ENCODE results near the gene HOXC12.
A peak's percentile ranks its signal among the peaks of the same experiment; 100 is the strongest.

Gene HOXC12

DNA sequence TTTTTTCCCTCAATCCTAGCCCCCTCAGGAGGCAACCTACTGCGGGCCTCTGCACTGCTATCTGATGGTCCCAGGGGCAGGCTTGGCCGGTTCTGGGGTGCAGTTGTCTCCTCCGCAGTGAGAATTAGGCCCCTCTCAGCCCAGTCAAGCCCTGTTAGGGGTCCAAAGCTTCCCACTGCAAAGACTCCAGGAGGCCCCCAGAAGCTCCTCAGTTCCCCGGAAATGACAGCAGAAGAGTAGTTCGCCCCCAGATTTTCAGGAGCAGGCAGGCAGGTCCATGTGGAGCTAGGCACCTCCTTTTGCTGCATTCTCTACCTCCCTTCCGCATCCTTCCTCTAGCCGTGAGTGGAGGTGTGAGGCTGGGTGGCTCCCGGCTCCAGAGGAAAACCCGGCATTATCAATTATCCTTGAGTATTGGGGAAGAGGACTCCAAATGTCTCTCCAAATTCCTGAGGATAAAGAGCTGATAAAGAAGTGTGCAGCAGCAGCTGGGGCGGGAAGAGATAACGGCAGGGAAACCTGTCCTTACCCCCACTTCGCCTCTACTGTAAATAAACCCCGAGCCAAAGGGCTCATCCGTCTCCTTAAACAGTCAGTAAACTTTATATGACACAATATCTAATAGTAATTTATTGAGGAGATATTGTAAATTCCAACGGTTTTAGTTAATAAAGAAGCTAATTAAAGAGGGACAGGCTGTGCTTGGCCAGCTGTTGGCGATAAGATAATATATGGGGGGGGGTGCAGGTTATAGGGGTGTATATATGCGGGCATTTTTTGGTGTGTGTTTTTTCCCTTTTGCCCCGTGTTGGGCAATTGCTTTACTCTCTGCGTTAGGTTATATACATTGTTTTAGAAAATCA, 641 bp upstream of the HOXC12 start:
- DNase-seq = no peak
- in situ Hi-C loops (cut with MboI; ENCODE audit: low pct_unique_long_range_greater_than_20kb, low sequenced_read_pairs) = no loop called here

- in situ Hi-C loops (cut with MboI; ENCODE audit: low pct_unique_long_range_greater_than_20kb, low sequenced_read_pairs) = no loop called here
- DNase-seq = no peak
These were observed 503 bp downstream of the HOXC12 start for GRCh38 chr12:53955036-53955775.

DNA sequence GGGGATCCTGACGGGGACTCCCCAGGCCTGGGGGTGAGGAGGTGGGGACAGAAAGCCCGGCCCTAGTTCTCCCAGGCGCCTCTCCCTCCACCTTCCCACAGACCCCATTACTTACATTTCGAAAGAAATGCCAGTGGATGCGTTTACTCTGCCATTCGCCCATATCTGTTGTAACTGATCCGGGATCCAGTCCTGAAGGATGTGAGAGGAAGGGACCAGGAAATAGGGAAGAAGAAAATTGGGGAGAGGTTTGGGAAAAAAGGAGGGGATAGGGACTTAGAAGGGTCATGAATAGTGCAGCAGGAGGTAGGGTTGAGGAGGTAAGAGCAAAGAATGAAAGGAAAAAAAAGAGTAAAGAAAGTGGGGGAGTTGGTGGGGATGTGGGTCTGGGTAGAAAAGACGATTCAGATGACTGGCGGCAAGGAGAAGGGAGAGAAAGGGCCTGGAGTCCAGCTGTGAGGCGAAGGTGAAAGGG, 1.1 kb downstream of the HOXC12 start:
- in situ Hi-C loops (cut with MboI; ENCODE audit: low pct_unique_long_range_greater_than_20kb, low sequenced_read_pairs) = no loop called here
- DNase-seq = no peak

DNA sequence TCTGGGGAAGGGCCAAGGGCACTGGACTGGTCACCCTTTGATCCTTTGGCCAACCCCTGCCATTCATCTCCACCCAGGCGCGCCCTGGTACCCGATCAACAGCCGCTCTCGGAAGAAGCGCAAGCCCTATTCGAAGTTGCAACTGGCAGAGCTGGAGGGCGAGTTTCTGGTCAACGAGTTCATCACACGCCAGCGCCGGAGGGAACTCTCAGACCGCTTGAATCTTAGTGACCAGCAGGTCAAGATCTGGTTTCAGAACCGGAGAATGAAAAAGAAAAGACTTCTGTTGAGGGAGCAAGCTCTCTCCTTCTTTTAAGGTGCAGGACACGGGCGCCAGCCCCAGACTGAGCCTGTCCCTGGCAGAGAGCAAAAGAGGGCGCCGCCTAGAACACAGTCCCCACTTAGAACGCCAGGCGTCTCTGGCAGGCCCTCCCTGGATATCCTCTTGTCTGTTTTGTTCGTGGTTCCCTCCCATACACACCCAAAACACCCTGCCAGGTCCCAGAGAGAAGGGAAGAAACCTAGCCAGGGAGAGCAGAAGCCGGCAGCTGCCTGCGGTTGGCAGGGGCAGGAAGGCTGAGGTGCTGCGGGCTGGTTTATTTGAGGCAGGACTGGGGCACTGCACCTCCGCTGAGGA, 1.7 kb downstream of the HOXC12 start:
- DNase-seq = peak; percentile 84
- in situ Hi-C loops (cut with MboI; ENCODE audit: low pct_unique_long_range_greater_than_20kb, low sequenced_read_pairs) = no loop called here

- DNase-seq = no peak
- in situ Hi-C loops (cut with MboI; ENCODE audit: low pct_unique_long_range_greater_than_20kb, low sequenced_read_pairs) = no loop called here
These were observed 2.3 kb downstream of the HOXC12 start for GRCh38 chr12:53956914-53957536.

- in situ Hi-C loops (cut with MboI; ENCODE audit: low pct_unique_long_range_greater_than_20kb, low sequenced_read_pairs) = no loop called here
- DNase-seq = no peak
These were observed 3.4 kb downstream of the HOXC12 start for GRCh38 chr12:53958128-53958527.

GRCh38 chr12:53959314-53959713, 4.6 kb downstream of the HOXC12 start:
- DNase-seq = no peak
- in situ Hi-C loops (cut with MboI; ENCODE audit: low pct_unique_long_range_greater_than_20kb, low sequenced_read_pairs) = no loop called here

GRCh38 chr12:53960187-53961024, 5.7 kb downstream of the HOXC12 start:
- no peak for DNase-seq
- in situ Hi-C loops (cut with MboI; ENCODE audit: low pct_unique_long_range_greater_than_20kb, low sequenced_read_pairs) = no loop called here

GRCh38 chr12:53961025-53961761, 6.5 kb downstream of the HOXC12 start:
- no peak for DNase-seq
- in situ Hi-C loops (cut with MboI; ENCODE audit: low pct_unique_long_range_greater_than_20kb, low sequenced_read_pairs) = no loop called here

DNA sequence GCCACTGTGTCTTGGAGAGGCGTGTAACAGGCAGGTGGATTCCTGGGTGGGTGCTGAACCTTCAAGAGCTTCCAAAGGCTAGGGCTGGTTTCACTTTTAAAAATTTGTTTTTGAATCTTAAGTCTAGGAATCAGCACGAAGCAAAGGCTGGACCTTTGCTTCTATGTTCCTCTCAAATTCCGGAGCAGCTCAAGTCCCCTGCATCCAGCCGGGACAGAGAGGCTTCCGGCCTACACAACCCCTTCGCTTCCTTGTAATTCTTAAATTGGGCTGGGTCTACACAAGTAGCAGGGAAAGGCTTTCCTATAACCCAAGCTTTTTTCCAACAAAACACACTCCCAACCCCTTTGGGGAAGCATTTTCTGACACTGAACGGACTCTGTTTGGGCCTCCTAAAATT, 8.3 kb downstream of the HOXC12 start:
- in situ Hi-C loops (cut with MboI; ENCODE audit: low pct_unique_long_range_greater_than_20kb, low sequenced_read_pairs) = no loop called here
- no peak for DNase-seq

DNA sequence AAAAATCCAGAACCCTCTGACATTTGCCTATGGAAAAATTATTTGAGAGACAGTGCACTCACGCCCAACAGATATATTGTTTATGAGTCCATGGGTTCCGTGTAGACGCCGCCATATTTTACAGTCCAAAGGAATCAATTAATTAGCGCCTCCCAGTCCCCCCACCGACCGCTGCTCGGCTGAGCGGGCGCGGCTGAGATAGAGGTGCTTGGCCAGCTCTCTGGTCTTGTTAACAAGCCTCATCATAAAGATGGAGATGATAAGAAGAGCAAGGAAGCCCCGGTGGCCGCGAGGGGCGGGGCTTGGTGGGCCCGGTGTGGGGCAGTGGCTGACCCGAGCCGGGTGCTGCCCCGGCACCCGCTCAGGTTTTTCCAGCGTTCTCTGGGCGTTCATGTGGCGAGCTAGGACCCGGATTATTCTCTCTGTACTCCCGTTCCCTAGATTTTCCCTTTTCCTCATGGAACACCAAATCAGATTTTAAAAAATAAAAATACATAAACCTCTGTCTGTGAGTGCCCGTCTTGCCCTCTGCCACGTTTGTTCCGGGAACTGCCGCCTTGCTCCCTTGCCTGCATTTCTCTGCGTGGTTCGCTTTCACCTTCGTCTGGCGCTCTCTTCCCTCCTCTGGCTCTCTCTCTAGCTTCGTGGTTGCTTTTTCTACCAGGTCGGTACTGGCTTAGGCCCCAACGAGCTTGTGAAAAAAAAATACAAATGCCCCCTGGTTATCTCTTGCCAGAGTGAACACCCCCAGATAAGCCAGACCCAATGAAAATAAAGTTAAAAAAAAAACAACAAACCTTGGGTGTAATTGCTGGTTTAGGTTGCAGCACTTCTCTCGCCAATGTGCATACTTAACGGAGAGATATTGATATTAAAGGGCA, 9.0 kb downstream of the HOXC12 start:
- no peak for DNase-seq
- in situ Hi-C loops (cut with MboI; ENCODE audit: low pct_unique_long_range_greater_than_20kb, low sequenced_read_pairs) = no loop called here

GRCh38 chr12:53964315-53964713, 9.6 kb downstream of the HOXC12 start:
- DNase-seq = no peak
- in situ Hi-C loops (cut with MboI; ENCODE audit: low pct_unique_long_range_greater_than_20kb, low sequenced_read_pairs) = no loop called here

DNA sequence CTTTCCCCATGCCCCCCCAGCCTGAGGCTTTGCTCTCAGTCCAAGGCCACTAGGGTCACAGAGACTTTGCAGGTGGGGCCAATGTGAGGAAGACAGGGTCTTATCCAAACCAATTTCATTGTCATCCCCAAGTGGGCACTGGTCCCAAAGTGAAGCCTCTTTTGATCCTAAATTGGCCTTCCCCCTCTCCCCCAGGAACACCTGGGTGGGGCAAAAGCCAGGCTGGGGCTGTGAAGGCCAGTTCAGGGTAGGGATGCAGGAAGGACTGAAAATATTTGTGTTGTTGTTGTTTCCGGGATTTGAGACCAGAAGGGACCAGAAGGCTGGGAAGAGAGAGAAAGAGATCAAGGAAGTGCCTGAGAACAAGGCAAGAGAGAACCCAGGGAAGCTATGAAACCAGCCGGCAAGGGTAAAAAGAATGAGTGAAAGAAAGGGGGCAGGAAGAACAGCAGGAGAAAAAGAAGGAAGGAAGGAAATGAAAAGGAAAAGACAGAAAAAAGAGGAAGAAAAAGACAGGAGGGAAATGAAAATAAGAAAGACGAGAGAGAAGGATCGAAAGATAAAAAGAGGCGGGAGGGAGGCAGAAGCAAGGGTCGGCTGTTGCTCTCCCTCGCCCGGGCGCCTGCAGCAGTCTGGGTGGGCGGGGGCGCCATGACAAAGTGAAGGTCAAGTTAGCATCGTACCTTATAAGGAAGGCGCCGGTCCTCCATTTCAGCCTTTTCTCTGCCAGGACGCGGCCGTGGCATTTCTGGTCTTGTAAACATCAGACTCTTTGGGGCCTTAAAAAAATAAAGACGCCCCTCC, 10.8 kb downstream of the HOXC12 start:
- no peak for DNase-seq
- in situ Hi-C loops (cut with MboI; ENCODE audit: low pct_unique_long_range_greater_than_20kb, low sequenced_read_pairs) = no loop called here

GRCh38 chr12:53966085-53966384, 11.3 kb downstream of the HOXC12 start:
- in situ Hi-C loops (cut with MboI; ENCODE audit: low pct_unique_long_range_greater_than_20kb, low sequenced_read_pairs) = no loop called here
- no peak for DNase-seq

DNA sequence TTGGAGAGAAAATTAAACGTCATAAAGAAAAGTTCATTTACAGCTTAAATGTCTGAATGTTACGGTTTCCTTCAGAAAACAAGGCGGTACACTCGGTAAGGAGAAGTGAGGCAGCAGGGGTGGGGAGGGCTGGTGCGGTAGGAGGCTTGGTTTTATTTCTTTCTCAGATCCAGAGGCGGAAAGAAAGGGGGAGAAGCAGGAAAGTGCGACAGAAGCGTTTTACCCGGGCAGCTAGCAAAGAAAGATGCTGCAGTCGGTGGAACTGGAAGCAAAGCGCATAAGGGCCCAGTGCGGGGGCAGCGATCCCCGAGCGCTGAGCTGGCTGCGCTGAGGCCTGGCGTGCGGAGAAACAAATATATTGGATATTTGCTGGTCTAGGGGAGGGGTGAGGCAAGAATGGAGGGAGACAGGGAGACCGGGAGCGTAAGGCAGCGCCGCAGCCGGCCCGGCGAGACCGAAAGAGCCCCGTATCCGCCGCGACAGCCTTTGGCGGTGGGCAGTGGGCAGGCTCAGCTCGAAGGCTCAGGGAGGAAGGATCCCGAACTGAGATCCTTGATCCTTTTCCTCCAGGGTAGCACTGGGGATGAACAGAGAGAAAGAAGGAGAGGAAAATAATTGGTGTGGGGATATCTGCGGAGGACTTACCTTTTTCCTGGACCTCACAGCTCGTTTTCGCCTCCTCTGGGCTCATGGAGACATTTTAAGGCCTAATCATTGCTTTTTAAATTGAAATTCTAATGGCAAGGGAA, 11.9 kb downstream of the HOXC12 start:
- no peak for DNase-seq
- in situ Hi-C loops (cut with MboI; ENCODE audit: low pct_unique_long_range_greater_than_20kb, low sequenced_read_pairs) = no loop called here

GRCh38 chr12:53967421-53967925, 12.8 kb downstream of the HOXC12 start:
- in situ Hi-C loops (cut with MboI; ENCODE audit: low pct_unique_long_range_greater_than_20kb, low sequenced_read_pairs) = no loop called here

More at GRCh38 chr12:53967421-53967925, 12.8 kb downstream of the HOXC12 start:
- no peak for DNase-seq
